NCI-H82 treated with DMSO at 0.1 percent for 48 hours (cell line): ENCODE results near the gene STAT5A.
"Not testable (repeated sequence)": the region's sequence is repeated elsewhere in the genome, so short reads cannot be mapped to it uniquely, and the experiment has no call there.

Experiments
- DNase-seq: peaks from one replicate; lab custom pipeline; 2025; ENCODE audit not compliant: unreplicated experiment; lab: John Stamatoyannopoulos, UW

Gene STAT5A

GRCh38 chr17:42359133-42359532 lies 70.8 kb downstream of the STAT5A start:
- DNase-seq = peak; percentile 55

- not testable (repeated sequence) for DNase-seq
Measured at GRCh38 chr17:42360388-42360787, 72.1 kb downstream of the STAT5A start.
